Right hindlimb (tissue), 1 donor: ENCODE results near the gene COL1A2.
A peak's percentile ranks its signal among the peaks of the same experiment; 100 is the strongest.

Source experiments
- DNase-seq: peaks from one replicate; pipeline ENCODE4 v3.0.0-alpha.2; 2018

Gene COL1A2

GRCh38 chr7:94436700-94437099 lies 42.0 kb downstream of the COL1A2 start:
- no peak for DNase-seq

GRCh38 chr7:94439893-94440381 lies 45.2 kb downstream of the COL1A2 start:
- DNase-seq, result no peak

- no peak for DNase-seq
Observed at GRCh38 chr7:94440451-94441039, 45.9 kb downstream of the COL1A2 start.

- DNase-seq, result no peak
Observed at GRCh38 chr7:94441138-94441537, 46.4 kb downstream of the COL1A2 start.

GRCh38 chr7:94442639-94443038 lies 47.9 kb downstream of the COL1A2 start:
- no peak for DNase-seq

GRCh38 chr7:94444813-94445212 lies 50.1 kb downstream of the COL1A2 start:
- no peak for DNase-seq

GRCh38 chr7:94445696-94446194 lies 51.0 kb downstream of the COL1A2 start:
- DNase-seq, result no peak

- no peak for DNase-seq
Observed at GRCh38 chr7:94446308-94446707, 51.6 kb downstream of the COL1A2 start.

GRCh38 chr7:94449151-94449725 lies 54.5 kb downstream of the COL1A2 start:
- DNase-seq, result no peak

- DNase-seq, result no peak
Observed at GRCh38 chr7:94450044-94450697, 55.5 kb downstream of the COL1A2 start.

GRCh38 chr7:94451187-94451586 lies 56.5 kb downstream of the COL1A2 start:
- DNase-seq, result peak; percentile 36

- peak; percentile 62 for DNase-seq
Observed at GRCh38 chr7:94452239-94452638, 57.5 kb downstream of the COL1A2 start.

- DNase-seq, result no peak
Observed at GRCh38 chr7:94453898-94454297, 59.2 kb downstream of the COL1A2 start.

GRCh38 chr7:94458041-94458440 lies 63.3 kb downstream of the COL1A2 start:
- no peak for DNase-seq

GRCh38 chr7:94466516-94466915 lies 71.8 kb downstream of the COL1A2 start:
- no peak for DNase-seq

- DNase-seq, result no peak
Observed at GRCh38 chr7:94471604-94472003, 76.9 kb downstream of the COL1A2 start.

- DNase-seq, result no peak
Observed at GRCh38 chr7:94472608-94473007, 77.9 kb downstream of the COL1A2 start.

GRCh38 chr7:94476251-94476840 lies 81.7 kb downstream of the COL1A2 start:
- DNase-seq, result no peak

GRCh38 chr7:94477878-94478277 lies 83.2 kb downstream of the COL1A2 start:
- DNase-seq, result no peak

- no peak for DNase-seq
Observed at GRCh38 chr7:94478648-94479214, 84.0 kb downstream of the COL1A2 start.
